OCI-LY7 (cell line): ENCODE data around the gene ADCY5. TPM values are rescaled to one million over a fixed set of nuclear protein-coding genes. Genes with fewer than 3 reads are reported as not detected.

Source experiments
- BruUV-seq: library from RNA; stranded (reverse); fragments of 400-500 nt; replicated peaks from 2 replicates; lab custom pipeline; 2021; lab: Mats Ljungman, UMichigan
- CTCF ChIA-PET: fragments of 300-600 bp; sonication (Branson Sonifier 250); formaldehyde crosslinking; loops from one replicate; lab custom pipeline; 2022; ENCODE audit warnings: antibody characterized with exemption; ENCODE audit not compliant: unreplicated experiment; lab: Charles Lee
- POLR2A ChIA-PET: fragments of 300-600 bp; sonication (Branson Sonifier 250); formaldehyde crosslinking; loops from one replicate; lab custom pipeline; 2022; ENCODE audit warnings: antibody characterized with exemption; lab: Charles Lee
- DNase-seq: peaks from one replicate; pipeline ENCODE4 v3.0.0-alpha.2; 2015; ENCODE audit warnings: low spot score
- H2AFZ ChIP-seq: fragments of 200-600 bp; sonication (generic), shearing (Covaris generic); 2 replicates; pipeline ENCODE4 v1.6.1; 2014; ENCODE audit warnings: mild to moderate bottlenecking, antibody characterized with exemption, low read length, moderate library complexity
- H3K27ac ChIP-seq: fragments of 200-600 bp; sonication (generic); 2 replicates; pipeline ENCODE4 v1.5.1; 2014; ENCODE audit warnings: mixed run types, low read depth, mild to moderate bottlenecking, moderate library complexity, low read length, inconsistent platforms; ENCODE audit not compliant: poor library complexity, severe bottlenecking
- H3K36me3 ChIP-seq: fragments of 200-600 bp; sonication (generic); 2 replicates; pipeline ENCODE4 v1.6.1; 2014; ENCODE audit warnings: mild to moderate bottlenecking, antibody characterized with exemption, low read length, moderate library complexity, mixed read lengths; ENCODE audit not compliant: insufficient read depth
- H3K4me1 ChIP-seq: fragments of 200-600 bp; sonication (generic); 2 replicates; pipeline ENCODE4 v1.5.1; 2014; ENCODE audit warnings: mild to moderate bottlenecking, low read length; ENCODE audit not compliant: insufficient read depth, poor library complexity, severe bottlenecking
- H3K4me2 ChIP-seq: fragments of 200-600 bp; sonication (generic); 2 replicates; pipeline ENCODE4 v1.6.1; 2014; ENCODE audit warnings: mild to moderate bottlenecking, low read length
- H3K4me3 ChIP-seq: fragments of 200-600 bp; sonication (generic); 2 replicates; pipeline ENCODE4 v1.5.1; 2014; ENCODE audit warnings: mild to moderate bottlenecking, low read depth, low read length; ENCODE audit not compliant: poor library complexity, severe bottlenecking
- H3K79me2 ChIP-seq: fragments of 200-600 bp; sonication (generic); 2 replicates; pipeline ENCODE4 v1.6.1; 2016; ENCODE audit warnings: low read depth, mild to moderate bottlenecking, low read length, moderate library complexity, mixed read lengths; ENCODE audit not compliant: insufficient read depth
- H3K9me2 ChIP-seq: fragments of 200-600 bp; sonication (generic); 2 replicates; pipeline ENCODE4 v1.6.1; 2016; ENCODE audit warnings: mild to moderate bottlenecking, low read length, mixed read lengths; ENCODE audit not compliant: insufficient read depth
- H3K9me3 ChIP-seq: fragments of 200-600 bp; sonication (generic); 2 replicates; pipeline ENCODE4 v1.6.1; 2014; ENCODE audit warnings: mild to moderate bottlenecking, mixed run types, low read length, mixed read lengths
- H4K20me1 ChIP-seq: fragments of 200-600 bp; sonication (generic); 2 replicates; pipeline ENCODE4 v1.6.1; 2014; ENCODE audit warnings: mild to moderate bottlenecking, antibody characterized with exemption, low read length, moderate library complexity, mixed read lengths; ENCODE audit not compliant: insufficient read depth
- EZH2phosphoT487 ChIP-seq: fragments of 200-600 bp; sonication (generic); IDR thresholded peaks from 2 replicates; pipeline ENCODE4 v1.6.1; 2018; ENCODE audit warnings: low read depth, borderline replicate concordance, mild to moderate bottlenecking, mixed run types, antibody characterized with exemption, low read length, moderate library complexity, mixed read lengths
- intact Hi-C: fragments of 100-400 bp; cut with micrococcal nuclease; formaldehyde crosslinking; loops from one replicate; pipeline ENCODE4 v1.10.0; 2022; ENCODE audit not compliant: unreplicated experiment
- total RNA-seq, 2 experiments: library from RNA; depleted of rRNA in 1 of 2; stranded (reverse); fragments of >200 nt in 1 of 2; shearing (Covaris generic) in 1 of 2; gene quantifications; 2 replicates each; pipeline ENCODE4 v1.2.3, GENCODE V29; 2014 to 2022
- TF ChIP-seq, protein P1 (sequence below): fragments of 200-600 bp; sonication (generic); conservative IDR thresholded peaks from 2 replicates; pipeline ENCODE4 v1.5.1; 2014; ENCODE audit warnings: mild to moderate bottlenecking, antibody characterized with exemption, low read length, moderate library complexity, mixed read lengths

Gene ADCY5
- total RNA-seq, 2 experiments from 2014 or later = 0.03 to 0.63 TPM

DNA sequence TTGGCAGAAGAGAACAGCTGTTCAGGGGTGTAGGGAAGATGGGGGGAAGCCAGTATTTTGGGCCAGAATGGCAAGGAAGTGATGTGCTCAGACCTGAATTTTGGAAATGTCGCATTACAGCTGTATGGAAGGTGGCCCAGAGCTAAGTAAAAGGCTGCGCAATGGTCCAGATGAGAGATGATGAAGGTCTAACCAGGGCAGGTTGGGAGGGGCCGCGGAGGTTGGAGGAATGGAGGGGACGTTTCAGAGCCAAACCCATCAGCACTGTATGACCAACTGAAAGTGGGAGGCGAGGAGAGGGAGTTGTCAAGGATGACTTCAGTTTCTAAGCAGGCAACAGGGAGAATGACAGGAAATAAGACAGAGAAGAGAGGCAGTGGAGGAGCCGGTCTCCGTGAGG is 60.8 kb downstream of the ADCY5 start:
- intact Hi-C loops = no loop called here
- TF ChIP-seq EZH2phosphoT487 = no peak
- TF ChIP-seq, protein P1, sequence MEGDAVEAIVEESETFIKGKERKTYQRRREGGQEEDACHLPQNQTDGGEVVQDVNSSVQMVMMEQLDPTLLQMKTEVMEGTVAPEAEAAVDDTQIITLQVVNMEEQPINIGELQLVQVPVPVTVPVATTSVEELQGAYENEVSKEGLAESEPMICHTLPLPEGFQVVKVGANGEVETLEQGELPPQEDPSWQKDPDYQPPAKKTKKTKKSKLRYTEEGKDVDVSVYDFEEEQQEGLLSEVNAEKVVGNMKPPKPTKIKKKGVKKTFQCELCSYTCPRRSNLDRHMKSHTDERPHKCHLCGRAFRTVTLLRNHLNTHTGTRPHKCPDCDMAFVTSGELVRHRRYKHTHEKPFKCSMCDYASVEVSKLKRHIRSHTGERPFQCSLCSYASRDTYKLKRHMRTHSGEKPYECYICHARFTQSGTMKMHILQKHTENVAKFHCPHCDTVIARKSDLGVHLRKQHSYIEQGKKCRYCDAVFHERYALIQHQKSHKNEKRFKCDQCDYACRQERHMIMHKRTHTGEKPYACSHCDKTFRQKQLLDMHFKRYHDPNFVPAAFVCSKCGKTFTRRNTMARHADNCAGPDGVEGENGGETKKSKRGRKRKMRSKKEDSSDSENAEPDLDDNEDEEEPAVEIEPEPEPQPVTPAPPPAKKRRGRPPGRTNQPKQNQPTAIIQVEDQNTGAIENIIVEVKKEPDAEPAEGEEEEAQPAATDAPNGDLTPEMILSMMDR = no peak
- Histone ChIP-seq H4K20me1 (no peaks in the 10 kb centered on the region), H3K9me2 (no peaks in the 10 kb centered on the region), H3K4me1 (no peaks in the 10 kb centered on the region), H3K4me2 (no peak overlapping the region), H3K27ac (no peak overlapping the region), H3K4me3 (no peak overlapping the region), H3K36me3 (no peaks in the 10 kb centered on the region), H2AFZ (no peak overlapping the region), H3K79me2 (no peaks in the 10 kb centered on the region), H3K9me3 (no peaks in the 10 kb centered on the region)
- CTCF ChIA-PET = no interaction called here
- no peak for DNase-seq
- BruUV-seq = no TSS peak
- POLR2A ChIA-PET = interaction anchor here (0.6 kb wide), 1 partner anchor 26 kb away, joined by 4 read pairs; no protein-coding TSS in a partner anchor

DNA sequence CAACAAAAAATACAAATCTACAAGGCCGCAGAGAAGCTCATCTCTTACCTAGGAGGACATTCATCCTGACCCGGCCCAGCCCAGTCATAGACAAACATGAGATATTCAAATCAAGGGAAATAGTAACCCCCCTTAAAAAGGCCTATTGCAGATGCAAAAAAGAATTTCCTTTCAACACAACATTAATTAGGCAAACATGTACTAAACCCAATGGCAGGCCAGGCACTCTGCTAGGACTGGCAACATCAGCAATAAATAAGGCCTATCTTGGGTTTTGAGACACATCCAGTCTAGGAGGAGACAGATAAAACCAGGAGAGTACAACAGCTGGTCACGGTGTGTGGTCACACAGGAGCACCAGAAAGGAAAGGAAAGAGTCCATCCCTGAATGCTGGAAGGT is 61.4 kb downstream of the ADCY5 start:
- TF ChIP-seq, protein P1 = no peak
- no peak for TF ChIP-seq EZH2phosphoT487
- intact Hi-C loops = no loop called here

DNA sequence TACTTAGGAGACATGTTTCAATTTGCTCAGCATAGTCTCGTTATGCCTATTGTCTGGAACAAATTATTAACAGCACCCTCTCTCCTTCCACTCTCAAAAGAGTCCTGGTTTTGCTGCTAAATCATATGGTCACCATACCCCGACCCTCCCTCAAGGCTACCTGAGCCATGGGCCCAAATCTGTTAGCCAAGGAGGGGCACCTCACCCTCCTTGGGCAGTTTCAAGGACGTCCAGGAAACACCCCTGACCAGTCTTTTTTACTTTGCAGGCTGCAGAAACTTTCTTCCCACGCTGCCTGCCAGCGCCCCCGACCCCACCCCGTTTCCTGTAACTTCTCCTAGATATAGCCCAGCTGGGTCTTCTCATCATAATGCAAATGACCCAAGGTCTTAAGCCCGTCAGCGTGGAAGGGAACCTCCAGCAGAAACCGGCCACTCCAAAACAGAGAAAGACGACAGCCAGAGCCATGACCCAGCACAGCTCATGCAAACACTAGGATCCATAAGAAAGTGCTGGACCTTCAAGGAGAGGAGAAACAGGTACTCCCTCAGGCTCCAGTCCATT is 62.3 kb downstream of the ADCY5 start:
- no peaks in the 10 kb centered on the region for H3K9me2 ChIP-seq
- no peak for DNase-seq
- no peak overlapping the region for H3K4me2 ChIP-seq
- CTCF ChIA-PET = interaction anchor here (0.6 kb wide), 1 partner anchor 85 kb away, joined by 7 read pairs; no protein-coding TSS in a partner anchor
- POLR2A ChIA-PET = no interaction called here
- intact Hi-C loops = no loop called here
- no TSS peak for BruUV-seq
- H3K9me3 ChIP-seq = no peaks in the 10 kb centered on the region
- H3K36me3 ChIP-seq = no peaks in the 10 kb centered on the region
- no peaks in the 10 kb centered on the region for H4K20me1 ChIP-seq
- H3K4me1 ChIP-seq = no peaks in the 10 kb centered on the region
- H3K4me3 ChIP-seq = no peak overlapping the region
- TF ChIP-seq, protein P1 = no peak
- no peak for TF ChIP-seq EZH2phosphoT487
- H3K27ac ChIP-seq = no peak overlapping the region
- no peak overlapping the region for H2AFZ ChIP-seq
- H3K79me2 ChIP-seq = no peaks in the 10 kb centered on the region

More for the DNA sequence above, 61.4 kb downstream of the ADCY5 start:
- no peaks in the 10 kb centered on the region for H3K4me1 ChIP-seq
- no peak overlapping the region for H3K4me3 ChIP-seq
- no peaks in the 10 kb centered on the region for H4K20me1 ChIP-seq
- no peaks in the 10 kb centered on the region for H3K9me3 ChIP-seq
- H3K36me3 ChIP-seq = no peaks in the 10 kb centered on the region
- no peak overlapping the region for H3K27ac ChIP-seq
- H3K79me2 ChIP-seq = no peaks in the 10 kb centered on the region
- CTCF ChIA-PET = no interaction called here
- no peaks in the 10 kb centered on the region for H3K9me2 ChIP-seq
- no TSS peak for BruUV-seq
- POLR2A ChIA-PET = no interaction called here
- H3K4me2 ChIP-seq = no peak overlapping the region
- no peak for DNase-seq
- no peak overlapping the region for H2AFZ ChIP-seq
